ENCODE measurements around the gene FMNL3.
A peak's percentile ranks its signal among the peaks of the same experiment; 100 is the strongest.

The FMNL3 gene

DNA sequence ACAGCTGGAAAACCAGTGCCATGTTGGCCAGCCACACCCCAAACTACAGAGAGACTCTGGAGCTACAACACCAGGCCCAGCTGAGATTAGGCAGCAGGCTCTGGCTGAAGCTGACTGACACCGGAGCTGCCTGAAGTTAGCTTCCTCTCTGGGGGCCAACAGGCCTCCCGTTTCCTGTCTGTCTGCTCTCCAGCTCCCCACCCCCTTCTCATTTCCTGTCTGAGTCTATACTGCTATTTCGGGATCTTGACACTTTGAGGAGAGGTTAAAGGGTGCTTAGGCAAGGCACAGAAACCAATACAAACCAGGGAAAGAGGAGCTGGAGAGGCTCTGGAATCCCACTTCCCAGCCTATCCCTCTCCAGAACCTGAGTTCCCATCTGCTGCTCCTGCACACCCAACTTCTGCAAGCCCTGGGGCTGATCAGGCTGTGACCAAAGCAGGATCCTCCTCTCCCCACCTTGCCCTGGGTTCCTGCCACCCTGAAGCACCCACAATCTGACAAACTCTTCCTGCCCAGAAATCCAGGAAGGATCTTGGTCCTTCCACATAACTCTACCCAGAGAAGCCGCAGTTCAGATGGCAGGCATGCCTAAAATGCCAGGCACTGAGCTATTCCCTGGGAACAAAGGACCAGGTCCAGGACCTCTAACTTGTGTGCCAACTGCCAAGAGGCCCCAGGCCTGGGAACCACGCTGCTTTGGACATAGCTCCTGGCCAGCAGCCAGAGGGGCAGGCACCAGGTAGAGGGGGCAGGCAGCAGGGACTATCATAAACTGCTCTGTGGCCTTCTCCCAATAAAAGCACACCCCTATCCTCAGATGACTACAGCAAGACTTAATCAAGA lies 44.0 kb downstream of the FMNL3 start:
- no peaks in the 10 kb centered on the region for H3K9me3 ChIP-seq (ENCODE audit: control insufficient read depth in 2 of 2, low read length in 2 of 2)
- H3K4me1 ChIP-seq (ENCODE audit: control insufficient read depth, insufficient read depth, low read length), result peaks cover 30% of the 10 kb centered on the region
- no peak overlapping the region for H3K4me3 ChIP-seq (ENCODE audit: low read length in 2 of 2)
- peak overlapping the region; percentile 49 for H3K27ac ChIP-seq (ENCODE audit: low read length)
- H3K36me3 ChIP-seq (ENCODE audit: control insufficient read depth in 2 of 2, insufficient read depth in 2 of 2, low read length in 2 of 2), result peaks cover 3 to 12% of the 10 kb centered on the region in 2 donors
- no peaks in the 10 kb centered on the region for H3K27me3 ChIP-seq (ENCODE audit: control insufficient read depth in 1 of 2, insufficient read depth in 2 of 2, low read length in 2 of 2)
- H3K9ac ChIP-seq (ENCODE audit: low read length in 2 of 2), result no peak overlapping the region

DNA sequence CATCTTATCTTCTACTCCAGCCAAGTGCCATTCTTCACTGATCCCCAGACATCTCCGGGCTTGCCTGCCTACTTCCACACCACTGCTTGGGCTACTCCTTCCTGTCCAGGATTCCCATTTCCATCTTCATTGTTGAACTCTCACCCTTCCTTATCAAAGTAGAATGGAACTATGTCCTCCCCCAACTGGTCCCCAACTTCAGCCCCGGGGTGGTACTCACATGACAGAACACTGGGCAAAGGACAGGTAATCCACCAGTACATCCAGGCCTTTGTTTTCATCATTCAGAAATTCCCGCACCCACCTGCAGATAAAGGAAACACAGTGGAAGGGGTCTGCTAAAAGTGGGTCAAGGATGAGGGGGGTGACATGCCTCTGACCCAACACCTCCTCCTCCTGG lies 45.5 kb downstream of the FMNL3 start:
- Histone ChIP-seq H3K36me3 (ENCODE audit: control insufficient read depth in 2 of 2, insufficient read depth in 2 of 2, low read length in 2 of 2) (peaks cover 4 to 20% of the 10 kb centered on the region in 2 donors), H3K27ac (ENCODE audit: low read length) (no peak overlapping the region), H3K27me3 (ENCODE audit: control insufficient read depth in 1 of 2, insufficient read depth in 2 of 2, low read length in 2 of 2) (no peaks in the 10 kb centered on the region), H3K9me3 (ENCODE audit: control insufficient read depth in 2 of 2, low read length in 2 of 2) (no peaks in the 10 kb centered on the region), H3K4me3 (ENCODE audit: low read length in 2 of 2) (no peak overlapping the region), H3K9ac (ENCODE audit: low read length in 2 of 2) (no peak overlapping the region), H3K4me1 (ENCODE audit: control insufficient read depth, insufficient read depth, low read length) (peaks cover 30% of the 10 kb centered on the region)

DNA sequence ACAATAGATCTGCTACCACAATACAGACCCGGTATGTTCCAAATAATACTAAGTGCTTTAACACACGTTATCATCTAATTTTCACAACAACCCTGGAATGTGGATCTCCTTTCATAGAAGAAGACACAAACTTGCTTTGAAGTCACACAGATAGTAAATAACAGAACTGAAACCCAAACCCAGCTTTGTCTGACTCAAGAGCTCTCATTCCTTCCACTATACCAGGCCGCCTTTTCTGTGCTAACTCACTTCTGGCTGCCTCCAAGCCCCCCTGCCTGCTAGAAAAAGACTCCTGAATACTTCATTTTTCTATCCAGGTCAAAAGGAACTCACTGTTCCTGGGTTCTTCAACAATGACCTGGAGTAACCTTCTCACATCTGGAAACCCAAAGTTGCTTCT lies 46.0 kb downstream of the FMNL3 start:
- H3K4me3 ChIP-seq (ENCODE audit: low read length in 2 of 2), result no peak overlapping the region
- H3K27me3 ChIP-seq (ENCODE audit: control insufficient read depth in 1 of 2, insufficient read depth in 2 of 2, low read length in 2 of 2), result no peaks in the 10 kb centered on the region
- H3K9me3 ChIP-seq (ENCODE audit: control insufficient read depth in 2 of 2, low read length in 2 of 2), result no peaks in the 10 kb centered on the region
- no peak overlapping the region for H3K9ac ChIP-seq (ENCODE audit: low read length in 2 of 2)
- H3K36me3 ChIP-seq (ENCODE audit: control insufficient read depth in 2 of 2, insufficient read depth in 2 of 2, low read length in 2 of 2), result peaks cover 9 to 26% of the 10 kb centered on the region in 2 donors
- no peak overlapping the region for H3K27ac ChIP-seq (ENCODE audit: low read length)
- peaks cover 30% of the 10 kb centered on the region for H3K4me1 ChIP-seq (ENCODE audit: control insufficient read depth, insufficient read depth, low read length)

DNA sequence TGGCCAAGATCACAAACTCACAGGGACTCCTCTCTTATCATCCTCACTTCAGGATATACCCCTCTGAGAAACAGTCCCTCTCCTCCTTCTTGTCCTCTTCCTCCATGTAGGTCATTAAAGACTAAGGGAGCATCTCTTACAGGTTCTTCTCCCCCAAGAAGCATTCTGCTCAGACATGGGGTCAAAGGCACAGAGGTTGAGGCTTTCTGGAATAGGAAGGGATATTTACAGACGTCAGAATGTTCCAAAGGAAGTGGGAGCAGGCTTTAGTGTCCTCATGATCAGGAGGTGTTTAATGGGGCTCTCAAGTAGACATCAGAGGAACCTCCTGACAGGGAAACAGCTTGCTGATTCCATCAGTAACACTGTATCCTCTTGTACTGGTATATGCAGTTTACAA lies 47.5 kb downstream of the FMNL3 start:
- no peaks in the 10 kb centered on the region for H3K27me3 ChIP-seq (ENCODE audit: control insufficient read depth in 1 of 2, insufficient read depth in 2 of 2, low read length in 2 of 2)
- peaks cover 20% of the 10 kb centered on the region for H3K4me1 ChIP-seq (ENCODE audit: control insufficient read depth, insufficient read depth, low read length)
- H3K36me3 ChIP-seq (ENCODE audit: control insufficient read depth in 2 of 2, insufficient read depth in 2 of 2, low read length in 2 of 2), result peaks cover 7 to 26% of the 10 kb centered on the region in 2 donors
- no peak overlapping the region for H3K9ac ChIP-seq (ENCODE audit: low read length in 2 of 2)
- H3K4me3 ChIP-seq (ENCODE audit: low read length in 2 of 2), result no peak overlapping the region
- H3K27ac ChIP-seq (ENCODE audit: low read length), result no peak overlapping the region
- no peaks in the 10 kb centered on the region for H3K9me3 ChIP-seq (ENCODE audit: control insufficient read depth in 2 of 2, low read length in 2 of 2)

DNA sequence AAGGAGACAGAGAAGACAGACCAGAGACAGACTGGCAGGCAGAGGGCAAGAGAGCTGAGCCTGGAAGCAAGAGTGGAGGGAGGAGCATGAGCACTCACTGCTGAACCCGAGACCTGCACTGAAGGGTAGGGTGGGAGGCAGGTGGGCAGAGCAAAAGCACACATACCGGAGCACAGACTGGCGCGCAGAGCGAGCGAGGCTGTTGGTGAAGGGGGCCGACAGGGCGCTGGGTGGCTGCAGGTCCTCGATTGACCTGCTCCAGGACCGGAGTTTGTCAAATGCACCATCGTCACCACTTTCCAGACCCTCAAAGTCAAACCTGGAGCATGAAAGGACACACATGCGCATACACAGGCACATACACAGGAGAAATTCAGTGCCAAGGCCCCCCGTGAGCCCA lies 48.9 kb downstream of the FMNL3 start:
- H3K36me3 ChIP-seq (ENCODE audit: control insufficient read depth in 2 of 2, insufficient read depth in 2 of 2, low read length in 2 of 2), result peaks cover 9 to 36% of the 10 kb centered on the region in 2 donors
- no peak overlapping the region for H3K27ac ChIP-seq (ENCODE audit: low read length)
- no peak overlapping the region for H3K4me3 ChIP-seq (ENCODE audit: low read length in 2 of 2)
- H3K9ac ChIP-seq (ENCODE audit: low read length in 2 of 2), result no peak overlapping the region
- H3K27me3 ChIP-seq (ENCODE audit: control insufficient read depth in 1 of 2, insufficient read depth in 2 of 2, low read length in 2 of 2), result no peaks in the 10 kb centered on the region
- peaks cover 9% of the 10 kb centered on the region for H3K4me1 ChIP-seq (ENCODE audit: control insufficient read depth, insufficient read depth, low read length)
- no peaks in the 10 kb centered on the region for H3K9me3 ChIP-seq (ENCODE audit: control insufficient read depth in 2 of 2, low read length in 2 of 2)

DNA sequence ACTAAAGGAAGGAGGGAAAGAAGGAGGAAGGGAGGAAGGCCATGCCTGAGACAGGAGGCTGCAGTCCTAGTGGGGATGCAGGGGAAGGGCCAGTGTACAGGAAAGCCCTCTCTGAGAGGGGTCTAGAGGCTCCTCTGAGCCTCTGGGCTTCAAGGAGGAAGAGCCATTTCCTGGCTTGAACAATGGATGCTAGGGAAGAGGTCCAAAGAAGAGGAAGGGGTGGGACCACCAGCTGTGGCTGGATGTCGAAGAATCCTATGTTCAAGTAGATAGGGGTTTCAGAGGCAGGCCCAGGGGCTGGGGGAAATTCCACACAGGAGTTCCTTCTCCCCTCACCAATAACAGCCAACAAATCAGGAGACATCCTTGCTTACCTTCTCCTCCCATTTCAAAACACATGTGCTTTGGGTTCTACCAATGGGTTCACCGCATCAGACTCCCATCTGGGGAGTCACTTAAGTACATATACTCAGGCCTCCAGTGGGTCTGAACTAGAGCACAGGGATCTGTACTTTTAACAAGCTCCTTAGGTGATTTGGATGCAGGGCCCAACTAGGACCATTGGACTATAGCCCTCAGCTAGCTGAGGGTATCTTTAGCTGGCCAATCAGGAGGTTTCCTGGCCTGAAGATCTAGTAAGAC lies 51.5 kb downstream of the FMNL3 start:
- H3K36me3 ChIP-seq (ENCODE audit: control insufficient read depth in 2 of 2, insufficient read depth in 2 of 2, low read length in 2 of 2), result peaks cover 21 to 40% of the 10 kb centered on the region in 2 donors
- no peaks in the 10 kb centered on the region for H3K9me3 ChIP-seq (ENCODE audit: control insufficient read depth in 2 of 2, low read length in 2 of 2)
- H3K4me3 ChIP-seq (ENCODE audit: low read length in 2 of 2), result no peak overlapping the region
- H3K9ac ChIP-seq (ENCODE audit: low read length in 2 of 2), result no peak overlapping the region
- no peaks in the 10 kb centered on the region for H3K4me1 ChIP-seq (ENCODE audit: control insufficient read depth, insufficient read depth, low read length)
- H3K27me3 ChIP-seq (ENCODE audit: control insufficient read depth in 1 of 2, insufficient read depth in 2 of 2, low read length in 2 of 2), result no peaks in the 10 kb centered on the region
- H3K27ac ChIP-seq (ENCODE audit: low read length), result no peak overlapping the region

DNA sequence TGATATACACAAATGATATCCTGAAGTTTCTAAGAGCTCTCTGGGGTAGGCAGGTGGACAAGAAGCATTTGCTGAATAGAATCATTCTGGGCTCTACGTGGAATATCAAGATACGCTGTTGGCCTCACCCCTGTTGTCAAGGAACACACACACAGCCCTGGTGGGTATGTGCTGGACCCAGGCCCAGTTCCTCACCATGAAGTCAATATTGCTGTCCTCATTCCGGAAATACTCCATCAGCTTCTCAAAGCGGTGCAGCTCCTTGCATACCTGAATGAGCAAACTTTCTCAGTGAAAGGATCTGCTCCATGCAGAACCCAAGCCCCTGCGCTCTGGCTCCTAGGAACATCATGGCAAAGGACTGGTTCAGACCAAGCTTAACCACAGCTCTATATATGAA lies 52.5 kb downstream of the FMNL3 start:
- Histone ChIP-seq H3K9me3 (ENCODE audit: control insufficient read depth in 2 of 2, low read length in 2 of 2) (no peaks in the 10 kb centered on the region), H3K9ac (ENCODE audit: low read length in 2 of 2) (no peak overlapping the region), H3K4me1 (ENCODE audit: control insufficient read depth, insufficient read depth, low read length) (peaks cover 3% of the 10 kb centered on the region), H3K27me3 (ENCODE audit: control insufficient read depth in 1 of 2, insufficient read depth in 2 of 2, low read length in 2 of 2) (no peaks in the 10 kb centered on the region), H3K36me3 (ENCODE audit: control insufficient read depth in 2 of 2, insufficient read depth in 2 of 2, low read length in 2 of 2) (peaks cover 24 to 43% of the 10 kb centered on the region in 2 donors), H3K4me3 (ENCODE audit: low read length in 2 of 2) (no peak overlapping the region), H3K27ac (ENCODE audit: low read length) (no peak overlapping the region)

DNA sequence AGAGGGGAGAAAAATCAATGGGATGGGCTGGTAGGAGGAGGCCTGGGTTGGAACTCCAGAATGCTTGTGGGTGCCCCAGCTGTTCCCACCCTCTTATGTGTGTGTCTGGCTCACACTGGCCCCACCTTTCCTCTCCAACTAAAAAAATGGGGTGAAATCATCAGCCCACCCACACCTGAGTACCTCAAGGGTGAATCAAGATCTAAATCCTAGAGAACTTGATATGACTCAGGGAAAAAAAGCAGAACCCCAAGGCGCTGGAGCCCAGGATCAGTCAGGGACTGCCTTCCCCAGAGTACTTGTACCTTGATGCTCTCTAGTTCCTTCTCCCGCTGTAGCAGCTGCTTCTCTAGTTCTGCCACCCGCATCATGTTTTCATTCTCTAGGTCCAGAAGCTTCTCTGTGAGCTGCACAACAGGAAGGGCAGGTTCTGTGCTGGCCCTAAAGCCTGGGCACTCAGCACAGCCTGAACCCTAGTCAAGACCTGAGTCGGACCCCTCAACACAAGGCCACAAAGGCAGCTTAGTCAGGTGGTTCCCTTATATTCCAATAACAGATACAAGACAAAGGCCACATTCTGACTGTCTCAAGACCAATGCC lies 54.2 kb downstream of the FMNL3 start:
- peaks cover 10% of the 10 kb centered on the region for H3K4me1 ChIP-seq (ENCODE audit: control insufficient read depth, insufficient read depth, low read length)
- no peak overlapping the region for H3K9ac ChIP-seq (ENCODE audit: low read length in 2 of 2)
- peaks cover 25 to 51% of the 10 kb centered on the region in 2 donors for H3K36me3 ChIP-seq (ENCODE audit: control insufficient read depth in 2 of 2, insufficient read depth in 2 of 2, low read length in 2 of 2)
- no peak overlapping the region for H3K4me3 ChIP-seq (ENCODE audit: low read length in 2 of 2)
- H3K9me3 ChIP-seq (ENCODE audit: control insufficient read depth in 2 of 2, low read length in 2 of 2), result no peaks in the 10 kb centered on the region
- H3K27ac ChIP-seq (ENCODE audit: low read length), result no peak overlapping the region
- H3K27me3 ChIP-seq (ENCODE audit: control insufficient read depth in 1 of 2, insufficient read depth in 2 of 2, low read length in 2 of 2), result no peaks in the 10 kb centered on the region

DNA sequence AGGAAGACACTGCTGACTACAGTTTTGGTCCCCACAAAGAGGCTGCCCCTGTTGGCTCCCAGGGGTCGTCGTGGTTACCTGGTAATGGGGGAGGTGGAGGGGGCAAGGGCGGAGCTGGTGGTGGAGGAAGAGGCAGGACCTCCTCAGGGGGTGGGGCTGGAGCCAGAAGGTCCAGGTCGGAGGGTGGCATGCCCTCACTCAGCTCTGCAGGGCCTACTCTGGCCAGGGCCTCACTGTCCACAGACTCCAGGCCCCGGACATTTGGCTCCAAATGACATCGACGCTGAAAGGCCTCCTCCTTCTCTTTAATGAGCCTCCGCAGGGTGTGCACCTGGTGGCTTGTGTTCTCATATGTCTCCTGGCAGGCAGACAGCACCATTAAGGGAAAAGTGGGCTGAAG lies 55.4 kb downstream of the FMNL3 start:
- no peak overlapping the region for H3K9ac ChIP-seq (ENCODE audit: low read length in 2 of 2)
- H3K27ac ChIP-seq (ENCODE audit: low read length), result no peak overlapping the region
- peaks cover 16% of the 10 kb centered on the region for H3K4me1 ChIP-seq (ENCODE audit: control insufficient read depth, insufficient read depth, low read length)
- H3K36me3 ChIP-seq (ENCODE audit: control insufficient read depth in 2 of 2, insufficient read depth in 2 of 2, low read length in 2 of 2), result peaks cover 25 to 45% of the 10 kb centered on the region in 2 donors
- H3K9me3 ChIP-seq (ENCODE audit: control insufficient read depth in 2 of 2, low read length in 2 of 2), result no peaks in the 10 kb centered on the region
- H3K27me3 ChIP-seq (ENCODE audit: control insufficient read depth in 1 of 2, insufficient read depth in 2 of 2, low read length in 2 of 2), result no peaks in the 10 kb centered on the region
- H3K4me3 ChIP-seq (ENCODE audit: low read length in 2 of 2), result no peak overlapping the region

DNA sequence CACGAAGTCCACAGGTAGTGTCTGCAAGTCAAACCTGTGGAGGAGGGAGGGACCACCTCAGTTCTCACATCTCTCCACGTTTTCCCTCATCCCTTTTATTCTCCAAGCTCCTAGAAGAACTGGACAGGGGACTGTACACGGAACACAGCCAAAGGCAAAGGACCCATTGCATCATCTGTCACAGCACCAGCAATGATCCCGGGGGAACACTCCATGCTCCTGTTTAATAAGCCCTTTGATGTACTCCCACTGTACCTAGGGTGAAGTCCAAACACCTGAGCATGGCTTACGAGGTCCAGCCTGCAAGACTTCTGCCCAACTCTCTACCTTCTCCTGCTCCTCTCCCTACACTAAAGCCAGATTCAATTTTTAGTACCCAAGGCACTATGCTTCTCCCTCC lies 57.3 kb downstream of the FMNL3 start:
- Histone ChIP-seq H3K4me1 (ENCODE audit: control insufficient read depth, insufficient read depth, low read length) (peaks cover 22% of the 10 kb centered on the region), H3K9me3 (ENCODE audit: control insufficient read depth in 2 of 2, low read length in 2 of 2) (no peaks in the 10 kb centered on the region), H3K4me3 (ENCODE audit: low read length in 2 of 2) (no peak overlapping the region), H3K36me3 (ENCODE audit: control insufficient read depth in 2 of 2, insufficient read depth in 2 of 2, low read length in 2 of 2) (peaks cover 27 to 53% of the 10 kb centered on the region in 2 donors), H3K9ac (ENCODE audit: low read length in 2 of 2) (no peak overlapping the region), H3K27ac (ENCODE audit: low read length) (no peak overlapping the region), H3K27me3 (ENCODE audit: control insufficient read depth in 1 of 2, insufficient read depth in 2 of 2, low read length in 2 of 2) (no peaks in the 10 kb centered on the region)
